ENCODE results near the gene SPTAN1. TPM values are rescaled to one million over a fixed set of nuclear protein-coding genes. Genes with fewer than 3 reads are reported as not detected.
A peak's percentile ranks its signal among the peaks of the same experiment; 100 is the strongest.

SPTAN1 gene
- total RNA-seq, 1 donor from 2014 or later: 810 TPM

DNA sequence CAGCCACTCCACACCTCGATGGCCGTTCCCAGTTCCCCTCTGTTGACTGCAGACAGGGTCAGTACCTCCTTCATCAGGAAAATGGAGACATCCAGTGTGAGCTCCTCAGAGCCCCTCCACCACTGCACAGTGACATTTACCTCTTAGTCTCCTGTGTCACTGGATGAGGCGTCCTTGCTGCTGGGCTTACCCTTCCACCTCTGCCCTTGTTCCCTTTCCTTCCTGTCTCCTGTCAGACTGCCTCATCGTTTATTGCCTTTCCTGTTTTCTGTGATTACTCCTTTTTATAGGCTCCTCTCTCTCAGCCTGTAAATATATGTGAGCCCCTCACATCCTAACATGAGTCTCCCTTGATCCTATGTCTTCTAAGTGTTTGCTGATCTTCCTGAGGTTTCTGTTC, 23.2 kb upstream of the SPTAN1 start:
- TF ChIP-seq CTCF (IDR thresholded peaks at IDR 0.05; ENCODE audit: unreplicated experiment): no peak
- Mint-ChIP-seq H3K9me3 (ENCODE audit: unreplicated experiment) (no peaks in the 10 kb centered on the region), H3K4me1 (ENCODE audit: unreplicated experiment) (peaks cover 11% of the 10 kb centered on the region), H3K4me3 (ENCODE audit: unreplicated experiment) (peak overlapping the region; percentile 8), H3K27ac (ENCODE audit: unreplicated experiment) (peak overlapping the region; percentile 10), H3K36me3 (ENCODE audit: low read depth, unreplicated experiment) (peaks cover 34% of the 10 kb centered on the region), H3K27me3 (ENCODE audit: unreplicated experiment) (no peaks in the 10 kb centered on the region)
- DNase-seq (ENCODE audit: low spot score): no peak

DNA sequence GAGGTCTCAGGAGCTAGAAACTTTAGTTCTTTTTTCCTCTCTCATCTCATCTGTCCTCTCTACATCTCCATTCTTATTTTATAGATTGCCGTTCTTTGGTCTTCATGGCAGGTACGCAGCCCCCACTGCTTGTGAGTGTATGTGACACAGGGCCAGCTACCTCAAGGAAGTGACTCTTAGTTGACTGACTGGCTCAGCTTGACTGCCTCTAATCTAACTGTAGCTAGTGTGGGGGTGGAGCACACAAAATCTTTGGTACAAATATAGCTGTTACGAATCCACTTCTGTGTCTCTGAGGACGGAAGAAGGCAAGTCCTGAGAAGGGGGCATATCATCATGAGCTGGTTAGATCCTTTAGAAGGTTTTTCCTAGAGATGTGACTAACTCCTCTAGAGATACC, 19.8 kb upstream of the SPTAN1 start:
- H3K9me3 Mint-ChIP-seq (ENCODE audit: unreplicated experiment): no peaks in the 10 kb centered on the region
- no peak for TF ChIP-seq CTCF (IDR thresholded peaks at IDR 0.05; ENCODE audit: unreplicated experiment)
- no peak overlapping the region for H3K27ac Mint-ChIP-seq (ENCODE audit: unreplicated experiment)
- peaks cover 11% of the 10 kb centered on the region for H3K4me1 Mint-ChIP-seq (ENCODE audit: unreplicated experiment)
- H3K4me3 Mint-ChIP-seq (ENCODE audit: unreplicated experiment): no peak overlapping the region
- DNase-seq (ENCODE audit: low spot score): no peak
- H3K36me3 Mint-ChIP-seq (ENCODE audit: low read depth, unreplicated experiment): peaks cover 30% of the 10 kb centered on the region
- H3K27me3 Mint-ChIP-seq (ENCODE audit: unreplicated experiment): no peaks in the 10 kb centered on the region

DNA sequence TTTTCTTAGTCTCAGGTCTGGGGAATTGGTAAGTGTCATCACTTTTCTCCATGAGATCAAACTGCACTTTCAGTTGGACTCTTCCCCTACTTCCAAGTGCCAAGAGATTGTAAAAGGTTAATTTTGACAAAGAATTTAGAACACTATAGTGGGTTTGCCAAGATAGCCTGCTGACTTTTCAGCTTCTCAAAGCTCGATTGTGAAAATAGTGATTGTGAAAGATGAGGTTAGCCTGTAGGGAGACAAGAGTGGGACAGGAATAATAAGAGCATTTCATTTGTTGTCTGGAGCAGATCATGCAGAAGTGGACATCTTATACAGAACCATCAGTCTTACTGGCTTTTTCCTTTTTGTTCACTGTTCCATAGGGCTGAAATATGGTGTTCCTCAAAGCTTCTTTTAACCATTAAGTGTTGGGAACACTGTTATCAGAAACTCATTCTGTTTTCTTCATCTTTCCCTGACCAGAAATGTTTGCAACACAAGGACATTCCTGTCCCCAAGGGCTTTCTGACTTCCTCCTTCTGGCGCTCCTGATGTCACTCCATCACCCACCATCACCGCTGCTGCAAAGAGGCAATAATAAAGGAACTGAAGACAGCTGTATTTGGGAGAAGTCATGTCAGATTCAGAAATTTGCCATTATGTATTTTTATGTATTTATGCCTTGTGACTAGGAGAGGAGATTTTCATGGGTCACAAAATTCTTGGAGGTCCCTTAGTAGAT, 11.6 kb upstream of the SPTAN1 start:
- Mint-ChIP-seq H3K27me3 (ENCODE audit: unreplicated experiment) (no peaks in the 10 kb centered on the region), H3K27ac (ENCODE audit: unreplicated experiment) (no peak overlapping the region), H3K4me1 (ENCODE audit: unreplicated experiment) (no peaks in the 10 kb centered on the region), H3K9me3 (ENCODE audit: unreplicated experiment) (no peaks in the 10 kb centered on the region), H3K36me3 (ENCODE audit: low read depth, unreplicated experiment) (peaks cover 22% of the 10 kb centered on the region), H3K4me3 (ENCODE audit: unreplicated experiment) (no peak overlapping the region)
- DNase-seq (ENCODE audit: low spot score): no peak
- no peak for TF ChIP-seq CTCF (IDR thresholded peaks at IDR 0.05; ENCODE audit: unreplicated experiment)

- no peak for TF ChIP-seq CTCF (IDR thresholded peaks at IDR 0.05; ENCODE audit: unreplicated experiment)
- Mint-ChIP-seq H3K27ac (ENCODE audit: unreplicated experiment) (no peak overlapping the region), H3K4me1 (ENCODE audit: unreplicated experiment) (peaks cover 12% of the 10 kb centered on the region), H3K9me3 (ENCODE audit: unreplicated experiment) (no peaks in the 10 kb centered on the region), H3K4me3 (ENCODE audit: unreplicated experiment) (no peak overlapping the region), H3K36me3 (ENCODE audit: low read depth, unreplicated experiment) (peaks cover 8% of the 10 kb centered on the region), H3K27me3 (ENCODE audit: unreplicated experiment) (peaks cover 3% of the 10 kb centered on the region)
- no peak for DNase-seq (ENCODE audit: low spot score)
Observed at GRCh38 chr9:128546504-128546903, 5.9 kb upstream of the SPTAN1 start.

- Mint-ChIP-seq H3K27me3 (ENCODE audit: unreplicated experiment) (peaks cover 7% of the 10 kb centered on the region), H3K27ac (ENCODE audit: unreplicated experiment) (no peak overlapping the region), H3K4me3 (ENCODE audit: unreplicated experiment) (no peak overlapping the region), H3K4me1 (ENCODE audit: unreplicated experiment) (peaks cover 16% of the 10 kb centered on the region), H3K9me3 (ENCODE audit: unreplicated experiment) (no peaks in the 10 kb centered on the region), H3K36me3 (ENCODE audit: low read depth, unreplicated experiment) (no peaks in the 10 kb centered on the region)
- TF ChIP-seq CTCF (IDR thresholded peaks at IDR 0.05; ENCODE audit: unreplicated experiment): no peak
- no peak for DNase-seq (ENCODE audit: low spot score)
Observed at GRCh38 chr9:128548876-128549275, 3.5 kb upstream of the SPTAN1 start.
